Stimulated activated effector memory CD8-positive, alpha-beta T cell treated with anti-CD3 and anti-CD28 coated beads, Interleukin-12 subunit alpha, Interleukin-12 subunit beta, amount 100 ng/mL, for 72 hours (primary cell): ENCODE measurements around the gene THAP7.
A peak's percentile ranks its signal among the peaks of the same experiment; 100 is the strongest.

ENCODE experiments used
- ATAC-seq: fragments of 150-1000 bp; cut with Tn5 transposase; 2 replicates; pipeline ENCODE4 v1.10.0; 2021
- DNase-seq, 2 donors: peaks; one replicate each; pipeline ENCODE4 v3.0.0; 2021 to 2022; ENCODE audit warnings: low spot score in 2 of 2
- H3K27ac Mint-ChIP-seq: one replicate; pipeline ENCODE4 v1.8.0; 2022; ENCODE audit warnings: mild to moderate bottlenecking, mixed read lengths
- H3K36me3 Mint-ChIP-seq: one replicate; pipeline ENCODE4 v1.8.0; 2022; ENCODE audit warnings: mild to moderate bottlenecking, mixed read lengths
- H3K4me1 Mint-ChIP-seq: one replicate; pipeline ENCODE4 v1.8.0; 2022; ENCODE audit warnings: mixed read lengths
- H3K4me3 Mint-ChIP-seq: one replicate; pipeline ENCODE4 v1.8.0; 2022; ENCODE audit warnings: mild to moderate bottlenecking, mixed read lengths
- H3K9me3 Mint-ChIP-seq: one replicate; pipeline ENCODE4 v1.8.0; 2022; ENCODE audit warnings: mixed read lengths

The THAP7 gene

GRCh38 chr22:20981787-20982562, 19.9 kb downstream of the THAP7 start, which contains the start of gene LZTR1:
LZTR1 (plus strand) TSS chr22:20982297; CDS start chr22:20982372, 75 bp downstream.
- peaks cover 50% of the 10 kb centered on the region for H3K4me1 Mint-ChIP-seq
- H3K4me3 Mint-ChIP-seq = peak within 1 kb of the TSS; percentile 96
- peak; percentile 81 for ATAC-seq
- peak; percentile 62 to 87 for DNase-seq
- H3K9me3 Mint-ChIP-seq = peaks cover 2% of the 10 kb centered on the region
- peaks cover 38% of the 10 kb centered on the region for H3K36me3 Mint-ChIP-seq
- peak within 1 kb of the TSS; percentile 94 for H3K27ac Mint-ChIP-seq

GRCh38 chr22:20980938-20981722, 20.8 kb downstream of the THAP7 start:
- no peak for DNase-seq
- Mint-ChIP-seq H3K4me1 (peaks cover 50% of the 10 kb centered on the region), H3K4me3 (peak overlapping the region; percentile 96), H3K36me3 (peaks cover 29% of the 10 kb centered on the region), H3K27ac (peak overlapping the region; percentile 94), H3K9me3 (peaks cover 2% of the 10 kb centered on the region)
- ATAC-seq = no peak

- Mint-ChIP-seq H3K27ac (peak overlapping the region; percentile 94), H3K9me3 (peaks cover 2% of the 10 kb centered on the region), H3K4me3 (peak overlapping the region; percentile 96), H3K36me3 (peaks cover 27% of the 10 kb centered on the region), H3K4me1 (peaks cover 50% of the 10 kb centered on the region)
- DNase-seq (no peak), ATAC-seq (no peak)
These were observed 21.4 kb downstream of the THAP7 start for GRCh38 chr22:20980523-20980922.

GRCh38 chr22:20979940-20980453, 21.9 kb downstream of the THAP7 start:
- H3K9me3 Mint-ChIP-seq = peaks cover 2% of the 10 kb centered on the region
- peaks cover 50% of the 10 kb centered on the region for H3K4me1 Mint-ChIP-seq
- peak overlapping the region; percentile 96 for H3K4me3 Mint-ChIP-seq
- H3K27ac Mint-ChIP-seq = peak overlapping the region; percentile 36
- ATAC-seq (no peak), DNase-seq (no peak)
- peaks cover 29% of the 10 kb centered on the region for H3K36me3 Mint-ChIP-seq

- ATAC-seq (peak; percentile 70), DNase-seq (no peak)
- Mint-ChIP-seq H3K4me1 (peaks cover 50% of the 10 kb centered on the region), H3K4me3 (peak overlapping the region; percentile 96), H3K36me3 (peaks cover 22% of the 10 kb centered on the region), H3K9me3 (peaks cover 2% of the 10 kb centered on the region), H3K27ac (peak overlapping the region; percentile 36)
These were observed 22.6 kb downstream of the THAP7 start for GRCh38 chr22:20979243-20979809.

GRCh38 chr22:20978419-20978818, 23.5 kb downstream of the THAP7 start:
- H3K36me3 Mint-ChIP-seq = peaks cover 13% of the 10 kb centered on the region
- peaks cover 2% of the 10 kb centered on the region for H3K9me3 Mint-ChIP-seq
- no peak overlapping the region for H3K4me3 Mint-ChIP-seq
- peaks cover 41% of the 10 kb centered on the region for H3K4me1 Mint-ChIP-seq
- H3K27ac Mint-ChIP-seq = no peak overlapping the region
- ATAC-seq = no peak
- no peak for DNase-seq

GRCh38 chr22:20977516-20978170, 24.3 kb downstream of the THAP7 start:
- no peak for DNase-seq
- H3K4me1 Mint-ChIP-seq = peaks cover 35% of the 10 kb centered on the region
- H3K27ac Mint-ChIP-seq = no peak overlapping the region
- peaks cover 2% of the 10 kb centered on the region for H3K9me3 Mint-ChIP-seq
- H3K4me3 Mint-ChIP-seq = no peak overlapping the region
- peaks cover 11% of the 10 kb centered on the region for H3K36me3 Mint-ChIP-seq
- no peak for ATAC-seq

- DNase-seq (no peak), ATAC-seq (no peak)
- Mint-ChIP-seq H3K4me1 (peaks cover 30% of the 10 kb centered on the region), H3K27ac (no peak overlapping the region), H3K9me3 (peaks cover 2% of the 10 kb centered on the region), H3K36me3 (peaks cover 7% of the 10 kb centered on the region), H3K4me3 (no peak overlapping the region)
These were observed 24.9 kb downstream of the THAP7 start for GRCh38 chr22:20977019-20977418.

- Mint-ChIP-seq H3K9me3 (peaks cover 2% of the 10 kb centered on the region), H3K4me1 (peaks cover 27% of the 10 kb centered on the region), H3K27ac (peak overlapping the region; percentile 52), H3K4me3 (no peak overlapping the region), H3K36me3 (peaks cover 7% of the 10 kb centered on the region)
- DNase-seq (no peak), ATAC-seq (no peak)
These were observed 25.5 kb downstream of the THAP7 start for GRCh38 chr22:20976291-20976877.

GRCh38 chr22:20975541-20976290, 26.2 kb downstream of the THAP7 start:
- Mint-ChIP-seq H3K27ac (peak overlapping the region; percentile 52), H3K36me3 (peaks cover 7% of the 10 kb centered on the region), H3K4me3 (no peak overlapping the region), H3K4me1 (peaks cover 21% of the 10 kb centered on the region), H3K9me3 (peaks cover 2% of the 10 kb centered on the region)
- DNase-seq (no peak), ATAC-seq (no peak)

- Mint-ChIP-seq H3K4me3 (no peak overlapping the region), H3K27ac (peak overlapping the region; percentile 20), H3K4me1 (peaks cover 8% of the 10 kb centered on the region), H3K9me3 (peaks cover 2% of the 10 kb centered on the region), H3K36me3 (peaks cover 7% of the 10 kb centered on the region)
- ATAC-seq (no peak), DNase-seq (no peak)
These were observed 27.5 kb downstream of the THAP7 start for GRCh38 chr22:20974336-20974955.

- peaks cover 7% of the 10 kb centered on the region for H3K36me3 Mint-ChIP-seq
- no peak overlapping the region for H3K4me3 Mint-ChIP-seq
- peaks cover under 1% of the 10 kb centered on the region for H3K4me1 Mint-ChIP-seq
- no peak for ATAC-seq
- no peaks in the 10 kb centered on the region for H3K9me3 Mint-ChIP-seq
- DNase-seq = no peak
- peak overlapping the region; percentile 20 for H3K27ac Mint-ChIP-seq
These were observed 28.2 kb downstream of the THAP7 start for GRCh38 chr22:20973634-20974286.

- DNase-seq (no peak), ATAC-seq (no peak)
- no peaks in the 10 kb centered on the region for H3K4me1 Mint-ChIP-seq
- H3K36me3 Mint-ChIP-seq = peaks cover 7% of the 10 kb centered on the region
- H3K4me3 Mint-ChIP-seq = no peak overlapping the region
- H3K9me3 Mint-ChIP-seq = no peaks in the 10 kb centered on the region
- no peak overlapping the region for H3K27ac Mint-ChIP-seq
These were observed 28.9 kb downstream of the THAP7 start for GRCh38 chr22:20972933-20973577.
